ENCODE data around the gene HSF2BP.
"Not testable (repeated sequence)": the region's sequence is repeated elsewhere in the genome, so short reads cannot be mapped to it uniquely, and the experiment has no call there.

The HSF2BP gene

DNA sequence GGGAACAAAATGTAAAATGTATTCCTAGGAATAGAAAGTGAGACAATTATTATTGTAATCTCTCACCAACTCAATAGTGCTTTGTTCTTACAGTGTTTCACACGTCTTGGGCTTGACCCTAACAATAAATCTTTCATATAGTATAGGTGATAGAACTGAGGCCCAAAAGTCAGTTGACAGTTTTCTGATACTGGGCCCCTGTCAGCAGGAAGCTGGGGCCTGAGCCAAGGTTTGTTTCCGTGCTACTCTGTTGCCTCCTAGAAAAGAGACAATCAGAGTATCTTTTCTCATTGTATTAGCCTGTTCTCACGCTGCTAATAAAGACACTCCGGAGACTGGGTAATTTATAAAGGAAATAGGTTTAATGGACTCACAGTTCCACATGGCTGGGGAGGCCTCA, 5.1 kb upstream of the HSF2BP start:
- Histone ChIP-seq H3K27me3 (ENCODE audit: insufficient read depth, low read length) (no peaks in the 10 kb centered on the region), H2AFZ (ENCODE audit: low read length, unreplicated experiment) (no peak overlapping the region), H3K4me3 (ENCODE audit: low read depth, low read length) (no peak overlapping the region), H3K4me1 (ENCODE audit: control insufficient read depth, insufficient read depth, low read length, unreplicated experiment) (peaks cover 21% of the 10 kb centered on the region), H3K79me2 (ENCODE audit: control insufficient read depth, insufficient read depth, low read length, unreplicated experiment) (peaks cover 81% of the 10 kb centered on the region), H3K27ac (ENCODE audit: low read depth, low read length) (no peak overlapping the region), H3K36me3 (ENCODE audit: insufficient read depth, low read length) (peaks cover 29% of the 10 kb centered on the region; the same call in 1 of the 2 replicates)

DNA sequence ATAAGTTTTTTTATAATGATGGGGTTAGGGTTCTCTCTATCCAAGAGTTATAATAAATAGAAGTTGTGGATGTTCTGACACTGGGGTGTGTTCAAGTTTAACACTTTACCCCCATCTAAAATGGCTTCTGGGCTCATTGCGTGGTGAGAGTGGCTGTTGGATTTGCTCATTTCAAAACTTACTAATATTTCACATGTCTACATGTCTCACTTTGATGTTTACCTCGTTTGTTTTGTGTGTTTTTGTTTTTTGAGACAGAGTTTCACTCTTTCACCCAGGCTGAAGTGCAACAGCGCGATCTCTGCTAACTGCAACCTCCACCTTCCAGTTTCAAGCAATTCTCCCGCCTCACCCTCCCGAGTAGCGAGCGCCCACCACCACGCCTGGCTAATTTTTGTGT, 3.7 kb upstream of the HSF2BP start:
- Histone ChIP-seq H3K27ac (ENCODE audit: low read depth, low read length) (no peak overlapping the region), H3K36me3 (ENCODE audit: insufficient read depth, low read length) (peaks cover 29% of the 10 kb centered on the region; the same call in 1 of the 2 replicates), H3K79me2 (ENCODE audit: control insufficient read depth, insufficient read depth, low read length, unreplicated experiment) (peaks cover 71% of the 10 kb centered on the region), H2AFZ (ENCODE audit: low read length, unreplicated experiment) (no peak overlapping the region), H3K27me3 (ENCODE audit: insufficient read depth, low read length) (no peaks in the 10 kb centered on the region), H3K4me3 (ENCODE audit: low read depth, low read length) (no peak overlapping the region), H3K4me1 (ENCODE audit: control insufficient read depth, insufficient read depth, low read length, unreplicated experiment) (peaks cover 26% of the 10 kb centered on the region)

DNA sequence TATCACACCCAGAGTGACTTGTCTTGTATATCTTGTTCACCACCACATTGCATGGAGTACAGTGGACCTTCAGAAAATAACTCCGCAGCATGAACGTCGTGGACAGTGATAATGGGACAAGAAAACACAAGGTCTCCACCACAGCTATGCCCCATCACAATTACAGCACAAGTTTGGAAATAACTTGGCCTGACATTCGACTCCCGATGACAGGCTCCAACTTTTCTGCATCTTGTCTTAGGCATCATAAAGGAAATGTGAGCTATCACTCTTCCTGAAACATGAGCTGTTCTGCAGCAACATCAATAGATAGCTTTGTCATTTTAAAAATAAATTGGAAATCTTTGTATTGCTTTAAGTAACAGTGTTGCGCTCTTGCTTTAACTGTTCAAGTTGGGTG, 3.0 kb upstream of the HSF2BP start:
- no peak overlapping the region for H3K27ac ChIP-seq (ENCODE audit: low read depth, low read length)
- H2AFZ ChIP-seq (ENCODE audit: low read length, unreplicated experiment), result no peak overlapping the region
- H3K79me2 ChIP-seq (ENCODE audit: control insufficient read depth, insufficient read depth, low read length, unreplicated experiment), result peaks cover 68% of the 10 kb centered on the region
- H3K4me3 ChIP-seq (ENCODE audit: low read depth, low read length), result no peak overlapping the region
- peaks cover 19% of the 10 kb centered on the region for H3K4me1 ChIP-seq (ENCODE audit: control insufficient read depth, insufficient read depth, low read length, unreplicated experiment)
- no peaks in the 10 kb centered on the region for H3K27me3 ChIP-seq (ENCODE audit: insufficient read depth, low read length)
- H3K36me3 ChIP-seq (ENCODE audit: insufficient read depth, low read length), result peaks cover 29% of the 10 kb centered on the region; the same call in 1 of the 2 replicates

DNA sequence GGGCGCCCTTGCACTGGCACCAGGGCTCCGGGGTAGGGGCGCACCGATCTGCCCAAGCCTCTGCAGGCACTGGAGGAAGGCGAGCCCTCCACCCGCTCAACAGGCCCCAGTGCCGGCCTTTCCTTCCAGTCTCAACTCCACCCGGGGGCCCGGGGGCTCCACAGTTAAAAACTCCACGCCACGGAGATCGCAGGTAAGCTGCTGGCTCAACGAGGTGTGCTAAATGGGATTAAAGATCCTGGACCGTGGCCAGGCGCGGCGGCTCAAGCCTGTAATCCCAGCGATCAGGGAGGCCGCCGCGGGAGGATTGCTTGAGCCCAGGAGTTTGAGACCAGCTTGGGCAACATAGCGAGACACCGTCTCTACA, 536 bp downstream of the HSF2BP start:
- Histone ChIP-seq H3K79me2 (ENCODE audit: control insufficient read depth, insufficient read depth, low read length, unreplicated experiment) (peaks cover 39% of the 10 kb centered on the region), H2AFZ (ENCODE audit: low read length, unreplicated experiment) (peak overlapping the region; percentile 88), H3K36me3 (ENCODE audit: insufficient read depth, low read length) (peaks cover 2% of the 10 kb centered on the region; the same call in 1 of the 2 replicates), H3K27me3 (ENCODE audit: insufficient read depth, low read length) (no peaks in the 10 kb centered on the region), H3K27ac (ENCODE audit: low read depth, low read length) (peak overlapping the region; percentile 79), H3K4me1 (ENCODE audit: control insufficient read depth, insufficient read depth, low read length, unreplicated experiment) (peaks cover 28% of the 10 kb centered on the region), H3K4me3 (ENCODE audit: low read depth, low read length) (peak overlapping the region; percentile 100)

DNA sequence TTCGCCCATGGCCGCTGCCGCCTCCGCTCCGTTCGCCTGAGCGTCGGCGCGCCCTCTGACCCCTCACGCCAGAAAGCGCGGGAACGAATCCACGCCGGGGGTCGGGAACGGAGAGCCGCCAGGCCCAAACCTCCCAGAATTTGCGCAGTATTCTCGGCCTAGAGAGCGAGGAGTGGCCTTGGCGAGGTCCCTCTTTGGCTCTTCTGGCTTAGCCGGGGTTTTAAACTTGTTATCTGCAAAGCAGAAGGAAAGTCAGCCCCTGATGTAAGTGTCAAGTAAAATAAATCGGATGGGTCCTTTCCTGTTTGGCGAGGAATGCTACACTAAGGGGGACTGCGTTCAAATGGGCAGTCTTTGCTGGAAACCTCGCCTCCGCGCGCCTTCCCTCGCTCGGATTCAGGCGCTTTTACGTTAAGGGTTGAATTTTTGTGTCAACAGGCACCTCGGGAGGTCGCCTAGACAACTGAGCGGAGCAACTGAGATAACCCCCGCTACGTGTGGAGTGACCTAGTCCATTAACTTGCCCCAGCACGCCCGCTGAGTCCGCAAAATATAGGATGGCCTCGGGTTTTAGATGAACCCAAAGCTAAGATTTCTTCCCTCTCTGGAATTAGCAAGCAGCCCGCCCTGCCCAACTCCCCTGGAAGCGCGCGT, 1.1 kb downstream of the HSF2BP start:
- H3K4me1 ChIP-seq (ENCODE audit: control insufficient read depth, insufficient read depth, low read length, unreplicated experiment), result peaks cover 28% of the 10 kb centered on the region
- H3K36me3 ChIP-seq (ENCODE audit: insufficient read depth, low read length), result no peaks in the 10 kb centered on the region; the same call in 1 of the 2 replicates
- peak overlapping the region; percentile 100; the same call in 1 of the 2 replicates for H3K4me3 ChIP-seq (ENCODE audit: low read depth, low read length)
- no peak overlapping the region for H3K27ac ChIP-seq (ENCODE audit: low read depth, low read length)
- no peaks in the 10 kb centered on the region for H3K27me3 ChIP-seq (ENCODE audit: insufficient read depth, low read length)
- peaks cover 38% of the 10 kb centered on the region for H3K79me2 ChIP-seq (ENCODE audit: control insufficient read depth, insufficient read depth, low read length, unreplicated experiment)
- peak overlapping the region; percentile 88 for H2AFZ ChIP-seq (ENCODE audit: low read length, unreplicated experiment)

DNA sequence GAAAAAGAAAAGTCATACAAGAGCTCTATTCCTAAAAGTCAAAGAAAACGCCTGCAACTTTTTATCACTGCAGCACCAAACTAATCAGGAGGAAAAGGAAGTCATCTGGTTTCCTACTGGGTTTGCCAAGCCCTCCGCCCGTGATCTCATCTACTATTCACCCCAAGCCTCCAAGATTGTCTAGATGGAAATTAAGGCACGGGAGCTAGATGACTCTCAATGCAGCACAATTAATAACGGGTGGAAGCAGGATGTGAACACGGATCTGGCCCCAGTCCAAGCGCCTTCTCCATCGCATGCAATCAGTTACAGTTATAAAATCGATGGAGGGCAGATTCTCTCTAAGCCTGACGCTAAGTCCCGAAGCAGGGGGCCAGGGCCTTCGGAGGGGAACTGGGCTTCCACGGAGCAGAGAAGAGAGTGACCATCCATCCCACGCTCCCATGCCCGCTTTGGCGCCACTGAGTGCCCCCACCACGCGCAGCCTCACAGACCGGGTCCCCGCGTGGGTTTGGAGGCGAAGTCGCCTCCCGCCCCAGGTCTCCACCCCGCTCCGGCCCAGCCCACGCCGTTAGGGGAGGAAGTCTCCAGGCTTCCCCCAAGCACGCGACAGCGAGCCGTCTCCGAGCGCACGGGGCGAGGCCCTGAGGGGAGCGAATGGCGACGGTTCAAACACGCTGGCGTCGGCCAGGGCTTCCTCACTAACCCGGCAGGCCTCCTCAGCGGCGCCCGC, 1.8 kb downstream of the HSF2BP start:
- no peak overlapping the region for H3K4me3 ChIP-seq (ENCODE audit: low read depth, low read length)
- H3K27me3 ChIP-seq (ENCODE audit: insufficient read depth, low read length), result no peaks in the 10 kb centered on the region
- no peak overlapping the region for H3K27ac ChIP-seq (ENCODE audit: low read depth, low read length)
- peaks cover 31% of the 10 kb centered on the region for H3K79me2 ChIP-seq (ENCODE audit: control insufficient read depth, insufficient read depth, low read length, unreplicated experiment)
- H3K36me3 ChIP-seq (ENCODE audit: insufficient read depth, low read length), result no peaks in the 10 kb centered on the region; the same call in 1 of the 2 replicates
- H2AFZ ChIP-seq (ENCODE audit: low read length, unreplicated experiment), result no peak overlapping the region
- peaks cover 28% of the 10 kb centered on the region for H3K4me1 ChIP-seq (ENCODE audit: control insufficient read depth, insufficient read depth, low read length, unreplicated experiment)

DNA sequence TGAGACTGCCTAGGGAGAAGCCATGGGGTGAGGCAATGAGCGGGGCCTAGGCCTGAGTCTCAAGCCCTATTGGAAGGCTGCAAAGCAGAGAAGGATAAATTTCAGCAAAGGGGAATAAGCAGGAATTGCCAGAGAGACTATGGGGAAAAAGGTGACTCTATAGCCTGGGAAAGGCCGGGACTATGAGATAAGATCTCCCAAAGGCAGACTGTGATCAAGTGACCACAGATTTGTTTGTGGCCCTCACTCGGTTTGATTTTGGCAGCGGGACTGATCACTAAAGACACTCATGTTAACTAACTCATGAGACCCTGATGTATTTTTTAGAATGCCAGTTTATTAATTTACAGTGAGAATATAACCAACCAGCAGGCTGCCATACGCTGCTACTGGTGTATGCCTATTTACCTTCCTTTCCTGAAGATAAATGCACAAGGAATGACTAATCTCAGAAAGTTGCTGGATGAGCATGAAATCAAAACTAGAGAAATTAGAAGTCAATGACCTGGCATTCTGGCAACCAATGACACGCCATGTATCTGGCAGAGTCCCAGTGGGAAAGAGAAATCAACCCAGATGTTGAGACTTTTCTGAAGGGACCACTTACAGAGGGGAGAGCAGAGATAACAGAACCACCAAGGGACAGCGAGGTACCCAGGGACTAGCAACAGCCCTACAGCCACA, 4.3 kb downstream of the HSF2BP start:
- H3K79me2 ChIP-seq (ENCODE audit: control insufficient read depth, insufficient read depth, low read length, unreplicated experiment), result peaks cover 5% of the 10 kb centered on the region
- no peaks in the 10 kb centered on the region for H3K36me3 ChIP-seq (ENCODE audit: insufficient read depth, low read length)
- no peak overlapping the region for H2AFZ ChIP-seq (ENCODE audit: low read length, unreplicated experiment)
- no peak overlapping the region for H3K4me3 ChIP-seq (ENCODE audit: low read depth, low read length)
- H3K27me3 ChIP-seq (ENCODE audit: insufficient read depth, low read length), result no peaks in the 10 kb centered on the region
- peaks cover 21% of the 10 kb centered on the region for H3K4me1 ChIP-seq (ENCODE audit: control insufficient read depth, insufficient read depth, low read length, unreplicated experiment)
- no peak overlapping the region for H3K27ac ChIP-seq (ENCODE audit: low read depth, low read length)

DNA sequence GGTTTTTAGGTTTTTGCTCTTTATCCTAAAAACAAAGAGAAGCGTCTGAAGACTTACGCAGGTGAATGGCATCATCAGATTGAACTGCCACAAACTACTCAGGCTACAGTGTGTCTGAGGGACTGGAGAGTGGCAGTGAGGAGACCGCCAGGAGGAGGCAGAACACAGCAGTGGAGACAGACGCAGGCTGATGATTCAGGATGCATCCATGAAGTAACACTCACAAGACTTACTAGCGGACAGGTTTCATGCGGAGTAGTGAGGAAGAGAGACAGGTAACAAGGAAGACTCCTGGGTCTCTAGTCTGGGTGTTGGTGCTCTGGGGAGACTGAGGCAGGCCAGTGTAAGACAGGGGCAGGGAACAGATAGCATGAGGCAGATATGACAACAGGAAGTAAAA, 5.7 kb downstream of the HSF2BP start:
- Histone ChIP-seq H2AFZ (ENCODE audit: low read length, unreplicated experiment) (no peak overlapping the region), H3K4me3 (ENCODE audit: low read depth, low read length) (no peak overlapping the region), H3K27me3 (ENCODE audit: insufficient read depth, low read length) (no peaks in the 10 kb centered on the region), H3K36me3 (ENCODE audit: insufficient read depth, low read length) (no peaks in the 10 kb centered on the region), H3K79me2 (ENCODE audit: control insufficient read depth, insufficient read depth, low read length, unreplicated experiment) (no peaks in the 10 kb centered on the region), H3K4me1 (ENCODE audit: control insufficient read depth, insufficient read depth, low read length, unreplicated experiment) (peaks cover 17% of the 10 kb centered on the region), H3K27ac (ENCODE audit: low read depth, low read length) (no peak overlapping the region)

DNA sequence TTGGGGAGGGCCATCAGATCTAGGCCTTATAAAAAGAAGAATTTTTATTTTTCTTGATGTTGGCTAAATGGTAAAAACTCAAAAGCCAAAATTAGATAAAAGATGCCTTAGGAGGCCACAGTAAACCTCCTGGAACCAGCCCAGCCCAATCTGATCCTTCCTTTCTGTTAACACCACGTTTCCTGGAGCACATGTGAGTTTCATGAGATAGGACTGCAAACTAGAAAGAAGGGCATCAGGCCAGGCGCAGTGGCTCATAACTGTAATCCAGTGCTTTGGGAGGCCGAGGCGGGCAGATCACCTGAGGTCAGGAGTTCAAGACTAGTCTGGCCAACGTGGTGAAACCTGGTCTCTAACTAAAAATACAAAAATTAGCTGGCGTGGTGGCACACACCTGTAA, 6.7 kb downstream of the HSF2BP start:
- Histone ChIP-seq H3K36me3 (ENCODE audit: insufficient read depth, low read length) (no peaks in the 10 kb centered on the region), H3K4me1 (ENCODE audit: control insufficient read depth, insufficient read depth, low read length, unreplicated experiment) (peaks cover 17% of the 10 kb centered on the region), H3K27ac (ENCODE audit: low read depth, low read length) (no peak overlapping the region), H3K4me3 (ENCODE audit: low read depth, low read length) (no peak overlapping the region), H3K79me2 (ENCODE audit: control insufficient read depth, insufficient read depth, low read length, unreplicated experiment) (no peaks in the 10 kb centered on the region), H2AFZ (ENCODE audit: low read length, unreplicated experiment) (no peak overlapping the region), H3K27me3 (ENCODE audit: insufficient read depth, low read length) (no peaks in the 10 kb centered on the region)

DNA sequence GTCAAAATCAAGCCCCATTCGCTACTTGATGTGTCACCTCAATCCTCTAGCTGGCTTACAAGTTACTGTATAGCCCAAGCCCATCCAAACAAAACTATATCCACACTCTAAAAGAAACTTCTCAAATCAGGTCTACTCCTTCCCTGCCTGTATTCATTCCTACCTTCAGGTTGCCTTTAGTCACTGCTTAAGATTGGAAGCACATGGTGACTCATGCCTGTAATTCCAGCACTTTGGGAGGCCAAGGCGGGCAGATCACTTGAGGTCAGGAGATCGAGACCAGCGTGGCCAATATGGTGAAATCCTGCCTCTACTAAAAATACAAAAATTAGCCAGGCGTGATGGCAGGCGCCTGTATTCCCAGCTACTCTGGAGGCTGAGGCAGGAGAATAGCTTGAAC, 7.4 kb downstream of the HSF2BP start:
- peaks cover 17% of the 10 kb centered on the region for H3K4me1 ChIP-seq (ENCODE audit: control insufficient read depth, insufficient read depth, low read length, unreplicated experiment)
- not testable (repeated sequence) for H3K27ac ChIP-seq (ENCODE audit: low read depth, low read length); H3K4me3 ChIP-seq (ENCODE audit: low read depth, low read length); H3K36me3 ChIP-seq (ENCODE audit: insufficient read depth, low read length); H3K27me3 ChIP-seq (ENCODE audit: insufficient read depth, low read length); H2AFZ ChIP-seq (ENCODE audit: low read length, unreplicated experiment); H3K79me2 ChIP-seq (ENCODE audit: control insufficient read depth, insufficient read depth, low read length, unreplicated experiment)
